Retina (tissue), 1 donor: ENCODE data around the gene METAP2.
"Not testable (repeated sequence)": the region's sequence is repeated elsewhere in the genome, so short reads cannot be mapped to it uniquely, and the experiment has no call there.

ENCODE experiments used
- DNase-seq: peaks from one replicate; pipeline ENCODE4 v3.0.0-alpha.2; 2016

The METAP2 gene

GRCh38 chr12:95473884-95474659, at the start of gene METAP2:
TSS of gene METAP2 (plus strand) at chr12:95474152. CDS start at chr12:95474180, 28 bp downstream.
- peak; percentile 96 for DNase-seq

- DNase-seq = no peak
These were observed 49.5 kb upstream of the METAP2 start for GRCh38 chr12:95424271-95424994.

GRCh38 chr12:95429172-95429510, 44.8 kb upstream of the METAP2 start:
- no peak for DNase-seq

GRCh38 chr12:95431120-95431519, 42.8 kb upstream of the METAP2 start:
- DNase-seq = no peak

- no peak for DNase-seq
These were observed 38.6 kb upstream of the METAP2 start for GRCh38 chr12:95435355-95435754.

- no peak for DNase-seq
These were observed 36.4 kb upstream of the METAP2 start for GRCh38 chr12:95437565-95437964.

GRCh38 chr12:95439461-95440230, 34.3 kb upstream of the METAP2 start:
- DNase-seq = no peak

GRCh38 chr12:95440401-95440800, 33.6 kb upstream of the METAP2 start:
- DNase-seq = no peak

- DNase-seq = peak; percentile 12
These were observed 30.5 kb upstream of the METAP2 start for GRCh38 chr12:95443459-95443858.

GRCh38 chr12:95445099-95445498, 28.9 kb upstream of the METAP2 start:
- not testable (repeated sequence) for DNase-seq

GRCh38 chr12:95445884-95446505, 28.0 kb upstream of the METAP2 start:
- no peak for DNase-seq

GRCh38 chr12:95446506-95446900, 27.4 kb upstream of the METAP2 start:
- peak; percentile 64 for DNase-seq

- DNase-seq = not testable (repeated sequence)
These were observed 24.3 kb upstream of the METAP2 start for GRCh38 chr12:95449656-95450055.

GRCh38 chr12:95452501-95452900, 21.5 kb upstream of the METAP2 start:
- DNase-seq = not testable (repeated sequence)

- DNase-seq = not testable (repeated sequence)
These were observed 20.1 kb upstream of the METAP2 start for GRCh38 chr12:95453881-95454280.

- DNase-seq = not testable (repeated sequence)
These were observed 19.2 kb upstream of the METAP2 start for GRCh38 chr12:95454780-95455215.

GRCh38 chr12:95457605-95458004, 16.3 kb upstream of the METAP2 start:
- not testable (repeated sequence) for DNase-seq

GRCh38 chr12:95458761-95459160, 15.2 kb upstream of the METAP2 start:
- DNase-seq = no peak

- no peak for DNase-seq
These were observed 14.6 kb upstream of the METAP2 start for GRCh38 chr12:95459310-95459709.

- no peak for DNase-seq
These were observed 13.8 kb upstream of the METAP2 start for GRCh38 chr12:95460105-95460504.

- DNase-seq = no peak
These were observed 13.1 kb upstream of the METAP2 start for GRCh38 chr12:95460896-95461295.

- DNase-seq = no peak
These were observed 11.9 kb upstream of the METAP2 start for GRCh38 chr12:95462081-95462480.

- DNase-seq = no peak
These were observed 11.4 kb upstream of the METAP2 start for GRCh38 chr12:95462551-95462950.
